Ectodermal cell (in vitro differentiated cells): Measurements from ENCODE around the gene DLL1.

Source experiments
- H3K27ac ChIP-seq: 2 replicates; pipeline ENCODE4 v1.7.0; 2013; ENCODE audit warnings: mild to moderate bottlenecking, low read depth, low read length; ENCODE audit not compliant: insufficient read depth, poor library complexity, severe bottlenecking
- H3K27me3 ChIP-seq: 2 replicates; pipeline ENCODE4 v1.7.0; 2013; ENCODE audit warnings: mild to moderate bottlenecking, low read length; ENCODE audit not compliant: insufficient read depth, control insufficient read depth, poor library complexity, severe bottlenecking
- H3K36me3 ChIP-seq: one replicate; pipeline ENCODE4 v1.7.0; 2013; ENCODE audit warnings: low read length; ENCODE audit not compliant: control insufficient read depth, insufficient read depth
- H3K4me1 ChIP-seq: one replicate; pipeline ENCODE4 v1.7.0; 2013; ENCODE audit warnings: low read length; ENCODE audit not compliant: control insufficient read depth, insufficient read depth
- H3K4me3 ChIP-seq: 2 replicates; pipeline ENCODE4 v1.7.0; 2013; ENCODE audit warnings: low read depth, low read length, control low read depth; ENCODE audit not compliant: insufficient read depth
- H3K9me3 ChIP-seq: 2 replicates; pipeline ENCODE4 v1.7.0; 2013; ENCODE audit warnings: mild to moderate bottlenecking, low read length, moderate library complexity; ENCODE audit not compliant: control insufficient read depth
- WGBS, 2 experiments: methylation state at CpG; one replicate each; pipeline ENCODE4 v1.1.7; 2013; ENCODE audit warnings: missing lambda C conversion rate in 2 of 2; 5-methylcytosine and 5-hydroxymethylcytosine counted together

DLL1 gene

GRCh38 chr6:170260686-170261085 is 30.2 kb downstream of the DLL1 start:
- H3K4me3 ChIP-seq, result no peak overlapping the region
- 89 to 93% methylated on average over 6 to 7 of the region's 7 CpGs for WGBS, 2 experiments
- peaks cover 13% of the 10 kb centered on the region for H3K4me1 ChIP-seq
- no peak overlapping the region for H3K27ac ChIP-seq
- no peaks in the 10 kb centered on the region for H3K9me3 ChIP-seq
- H3K27me3 ChIP-seq, result no peaks in the 10 kb centered on the region
- no peaks in the 10 kb centered on the region for H3K36me3 ChIP-seq

GRCh38 chr6:170259278-170259677 is 31.6 kb downstream of the DLL1 start:
- 87 to 91% methylated on average over 5 of the region's 5 CpGs for WGBS, 2 experiments
- H3K4me3 ChIP-seq, result no peak overlapping the region
- no peaks in the 10 kb centered on the region for H3K9me3 ChIP-seq

GRCh38 chr6:170258407-170258806 is 32.5 kb downstream of the DLL1 start:
- Histone ChIP-seq H3K36me3 (no peaks in the 10 kb centered on the region), H3K4me3 (no peak overlapping the region), H3K27me3 (no peaks in the 10 kb centered on the region), H3K9me3 (no peaks in the 10 kb centered on the region), H3K4me1 (peaks cover 1% of the 10 kb centered on the region), H3K27ac (no peak overlapping the region)
- WGBS, 2 experiments, result 94 to 95% methylated on average over 6 of the region's 6 CpGs

More at GRCh38 chr6:170259278-170259677, 31.6 kb downstream of the DLL1 start:
- Histone ChIP-seq H3K36me3 (no peaks in the 10 kb centered on the region), H3K27ac (no peak overlapping the region), H3K4me1 (peaks cover 9% of the 10 kb centered on the region), H3K27me3 (no peaks in the 10 kb centered on the region)

GRCh38 chr6:170257376-170257775 is 33.5 kb downstream of the DLL1 start:
- H3K9me3 ChIP-seq, result no peaks in the 10 kb centered on the region
- WGBS, 2 experiments, result 92 to 93% methylated on average over 4 of the region's 4 CpGs

GRCh38 chr6:170256641-170257040 is 34.2 kb downstream of the DLL1 start:
- Histone ChIP-seq H3K4me3 (no peak overlapping the region), H3K9me3 (no peaks in the 10 kb centered on the region), H3K27me3 (no peaks in the 10 kb centered on the region), H3K27ac (no peak overlapping the region), H3K36me3 (no peaks in the 10 kb centered on the region), H3K4me1 (no peaks in the 10 kb centered on the region)
- 92 to 93% methylated on average over 21 of the region's 21 CpGs for WGBS, 2 experiments

More at GRCh38 chr6:170257376-170257775, 33.5 kb downstream of the DLL1 start:
- H3K4me3 ChIP-seq, result no peak overlapping the region
- H3K4me1 ChIP-seq, result no peaks in the 10 kb centered on the region
- no peaks in the 10 kb centered on the region for H3K36me3 ChIP-seq
- H3K27me3 ChIP-seq, result no peaks in the 10 kb centered on the region
- H3K27ac ChIP-seq, result no peak overlapping the region

GRCh38 chr6:170255426-170256125 is 35.3 kb downstream of the DLL1 start:
- H3K9me3 ChIP-seq, result no peaks in the 10 kb centered on the region
- no peak overlapping the region for H3K27ac ChIP-seq
- no peak overlapping the region for H3K4me3 ChIP-seq
- H3K27me3 ChIP-seq, result no peaks in the 10 kb centered on the region
- 94 to 95% methylated on average over 31 to 32 of the region's 32 CpGs for WGBS, 2 experiments
- no peaks in the 10 kb centered on the region for H3K4me1 ChIP-seq
- H3K36me3 ChIP-seq, result no peaks in the 10 kb centered on the region

GRCh38 chr6:170254315-170255213 is 36.3 kb downstream of the DLL1 start:
- no peaks in the 10 kb centered on the region for H3K36me3 ChIP-seq
- no peak overlapping the region for H3K4me3 ChIP-seq
- WGBS, 2 experiments, result 92% methylated on average over 14 of the region's 14 CpGs
- H3K27ac ChIP-seq, result no peak overlapping the region
- H3K4me1 ChIP-seq, result no peaks in the 10 kb centered on the region
- H3K27me3 ChIP-seq, result no peaks in the 10 kb centered on the region
- H3K9me3 ChIP-seq, result no peaks in the 10 kb centered on the region

- no peaks in the 10 kb centered on the region for H3K36me3 ChIP-seq
- H3K4me1 ChIP-seq, result no peaks in the 10 kb centered on the region
- no peak overlapping the region for H3K4me3 ChIP-seq
- 94 to 96% methylated on average over 9 of the region's 9 CpGs for WGBS, 2 experiments
- H3K27me3 ChIP-seq, result no peaks in the 10 kb centered on the region
- H3K27ac ChIP-seq, result no peak overlapping the region
- H3K9me3 ChIP-seq, result no peaks in the 10 kb centered on the region
Measured at GRCh38 chr6:170253910-170254269, 37.0 kb downstream of the DLL1 start.

GRCh38 chr6:170253226-170253909 is 37.5 kb downstream of the DLL1 start:
- H3K27me3 ChIP-seq, result no peaks in the 10 kb centered on the region
- 91 to 93% methylated on average over 30 of the region's 30 CpGs for WGBS, 2 experiments
- H3K36me3 ChIP-seq, result no peaks in the 10 kb centered on the region
- no peak overlapping the region for H3K27ac ChIP-seq
- no peak overlapping the region for H3K4me3 ChIP-seq
- H3K4me1 ChIP-seq, result peaks cover 3% of the 10 kb centered on the region
- no peaks in the 10 kb centered on the region for H3K9me3 ChIP-seq
